ELF-1 (cell line): ENCODE measurements around the gene ABL1.

Experiments
- DNase-seq: peaks from one replicate; pipeline ENCODE4 v3.0.0-alpha.2; 2016; ENCODE audit warnings: low read depth, low spot score

Gene ABL1

GRCh38 chr9:130849356-130849755 is 14.3 kb downstream of the ABL1 start:
- DNase-seq: no peak

- DNase-seq: no peak
These were observed 17.7 kb downstream of the ABL1 start for GRCh38 chr9:130852801-130853200.

- DNase-seq: no peak
These were observed 19.0 kb downstream of the ABL1 start for GRCh38 chr9:130854092-130854491.

- DNase-seq: no peak
These were observed 19.8 kb downstream of the ABL1 start for GRCh38 chr9:130854835-130855234.

- no peak for DNase-seq
These were observed 21.4 kb downstream of the ABL1 start for GRCh38 chr9:130856474-130856873.

GRCh38 chr9:130857864-130858738 is 23.0 kb downstream of the ABL1 start:
- no peak for DNase-seq

GRCh38 chr9:130858739-130859705 is 24.0 kb downstream of the ABL1 start:
- no peak for DNase-seq

- peak; percentile 66 for DNase-seq
These were observed 25.6 kb downstream of the ABL1 start for GRCh38 chr9:130860458-130861316.

GRCh38 chr9:130861372-130862180 is 26.5 kb downstream of the ABL1 start:
- DNase-seq: no peak

GRCh38 chr9:130862217-130862616 is 27.2 kb downstream of the ABL1 start:
- no peak for DNase-seq

- DNase-seq: no peak
These were observed 27.7 kb downstream of the ABL1 start for GRCh38 chr9:130862747-130863146.

- DNase-seq: no peak
These were observed 29.5 kb downstream of the ABL1 start for GRCh38 chr9:130864541-130864940.

- no peak for DNase-seq
These were observed 30.9 kb downstream of the ABL1 start for GRCh38 chr9:130865921-130866320.

- DNase-seq: peak; percentile 97
These were observed 31.5 kb downstream of the ABL1 start for GRCh38 chr9:130866474-130866965.

- no peak for DNase-seq
These were observed 32.5 kb downstream of the ABL1 start for GRCh38 chr9:130867556-130867955.

GRCh38 chr9:130868230-130868629 is 33.2 kb downstream of the ABL1 start:
- no peak for DNase-seq

- no peak for DNase-seq
These were observed 34.2 kb downstream of the ABL1 start for GRCh38 chr9:130869250-130869649.

GRCh38 chr9:130870491-130871381 is 35.7 kb downstream of the ABL1 start:
- no peak for DNase-seq

GRCh38 chr9:130871395-130872062 is 36.5 kb downstream of the ABL1 start:
- DNase-seq: no peak
